GM12878 (cell line): ENCODE data around the gene SHANK1. TPM values are rescaled to one million over a fixed set of nuclear protein-coding genes. Genes with fewer than 3 reads are reported as not detected.

Experiments used
- ATAC-seq: fragments of 200-7000 bp; cut with Tn5 transposase; 3 replicates; pipeline ENCODE4 v1.9.1; 2020; ENCODE audit warnings: mild to moderate bottlenecking, moderate library complexity
- BruUV-seq: library from RNA; stranded (reverse); fragments of 400-500 nt; replicated peaks from 2 replicates; lab custom pipeline; 2021; lab: Mats Ljungman, UMichigan
- CTCF ChIA-PET: fragments of 300-600 bp; sonication (Branson Sonifier 250); formaldehyde crosslinking; extraction: SDS; loops from one replicate; lab custom pipeline; 2021; ENCODE audit warnings: inconsistent platforms; lab: Yijun Ruan, JAX
- POLR2A ChIA-PET: fragments of 350-600 bp; formaldehyde crosslinking; extraction: SDS; loops from one replicate; lab custom pipeline; 2021; ENCODE audit warnings: inconsistent platforms; lab: Charles Lee
- RAD21 ChIA-PET: fragments of 300-600 bp; sonication (Branson Sonifier 250); formaldehyde crosslinking; loops from one replicate; lab custom pipeline; 2023; ENCODE audit warnings: antibody characterized with exemption; ENCODE audit not compliant: unreplicated experiment; lab: Charles Lee
- SMC1A ChIA-PET: fragments of 300-600 bp; sonication (Branson Sonifier 250); formaldehyde crosslinking; loops from one replicate; lab custom pipeline; 2023; ENCODE audit not compliant: unreplicated experiment, uncharacterized antibody; lab: Charles Lee
- DNase-seq: peaks from one replicate; pipeline ENCODE4 v3.0.0-alpha.2; 2011; ENCODE audit warnings: low read depth, low spot score
- FAIRE-seq: peaks from 3 replicates; lab custom pipeline; 2011; peaks lifted over from hg19 to GRCh38; lab: Jason Lieb, UNC
- H2AFZ ChIP-seq: 2 replicates; pipeline ENCODE4 v1.6.0; 2011; ENCODE audit warnings: low read depth, low read length, control low read depth; ENCODE audit not compliant: control insufficient read depth
- H3K27ac ChIP-seq: 2 replicates; pipeline ENCODE4 v1.5.1; 2011; ENCODE audit warnings: control low read depth; ENCODE audit not compliant: control insufficient read depth, insufficient read depth
- H3K27me3 ChIP-seq, 2 experiments: replicated peaks in 1 of 2; 2 replicates each; pipeline versions ENCODE4 v1.6.0 to v1.6.1; 2011; ENCODE audit warnings: low read length in 1 of 2; ENCODE audit not compliant: control insufficient read depth in 2 of 2, insufficient read depth in 2 of 2
- H3K36me3 ChIP-seq, 2 experiments: 2 replicates each; pipeline ENCODE4 v1.5.1; 2011; ENCODE audit warnings: low read length in 1 of 2; ENCODE audit not compliant: control insufficient read depth in 2 of 2, insufficient read depth in 2 of 2
- H3K4me1 ChIP-seq: 2 replicates; pipeline ENCODE4 v1.6.1; 2011; ENCODE audit warnings: mild to moderate bottlenecking, low read length, moderate library complexity, mixed read lengths; ENCODE audit not compliant: control insufficient read depth, insufficient read depth
- H3K4me2 ChIP-seq: 2 replicates; pipeline ENCODE4 v1.6.0; 2011; ENCODE audit warnings: control low read depth; ENCODE audit not compliant: control insufficient read depth, insufficient read depth
- H3K4me3 ChIP-seq: fragments of 200-600 bp; sonication (generic); 2 replicates; pipeline ENCODE4 v1.5.1; 2016
- H3K79me2 ChIP-seq: 2 replicates; pipeline ENCODE4 v1.6.0; 2011; ENCODE audit warnings: low read length; ENCODE audit not compliant: control insufficient read depth, insufficient read depth
- H3K9ac ChIP-seq: 2 replicates; pipeline ENCODE4 v1.8.0; 2011; ENCODE audit warnings: low read length, control low read depth, mixed read lengths; ENCODE audit not compliant: control insufficient read depth, insufficient read depth
- H3K9me3 ChIP-seq: replicated peaks from 3 replicates; pipeline ENCODE4 v1.5.1; 2011; ENCODE audit warnings: mild to moderate bottlenecking, low read length; ENCODE audit not compliant: control insufficient read depth, insufficient read depth
- H4K20me1 ChIP-seq: 2 replicates; pipeline ENCODE4 v1.6.0; 2011; ENCODE audit not compliant: control insufficient read depth, insufficient read depth
- BCL11A ChIP-seq: IDR thresholded peaks from 2 replicates; pipeline ENCODE4 v1.6.1; 2011; ENCODE audit warnings: low read depth, low read length
- IRF3 ChIP-seq: fragments of 450-650 bp; IDR thresholded peaks from 2 replicates; pipeline ENCODE4 v1.6.1; 2014; ENCODE audit warnings: mild to moderate bottlenecking
- MTA2 ChIP-seq: fragments of 450-650 bp; IDR thresholded peaks from 2 replicates; pipeline ENCODE4 v1.6.1; 2016; ENCODE audit warnings: low read depth, mild to moderate bottlenecking, moderate library complexity
- RELB ChIP-seq: fragments of 450-650 bp; IDR thresholded peaks from 2 replicates; pipeline ENCODE4 v1.6.1; 2017; ENCODE audit warnings: low read depth, mild to moderate bottlenecking, moderate library complexity
- WGBS: methylation state at CpG from one replicate; pipeline ENCODE4 v1.1.6; 2016; ENCODE audit warnings: low lambda C conversion rate; ENCODE audit not compliant: insufficient replicate concordance, insufficient coverage; ENCODE audit errors: missing lambda C conversion rate; 5-methylcytosine and 5-hydroxymethylcytosine counted together
- in situ Hi-C: fragments of 300-500 bp; cut with MboI; formaldehyde crosslinking; loops from 9 replicates; pipeline ENCODE4 v1.14.3; 2018; ENCODE audit warnings: mixed read lengths
- intact Hi-C: fragments of 100-400 bp; cut with micrococcal nuclease; formaldehyde crosslinking; loops from one replicate; pipeline ENCODE4 v1.14.2; 2022; ENCODE audit not compliant: unreplicated experiment
- polyA plus RNA-seq, 11 experiments: library from polyadenylated mRNA; depleted of rRNA in 4 of 11; unstranded in 6 of 11; stranded (reverse) in 5 of 11; fragments of >200 nt; fragmentation: Nextera tagmentation in 4 of 11; fragmentation: Illumina TruSeq in 1 of 11; extraction: Ambion mirVana in 4 of 11; extraction: Trizol in 1 of 11; gene quantifications; 1 replicate in 1 of 11; 2 replicates in 10 of 11; pipeline versions ENCODE4 v1.2.1 to v1.2.3, GENCODE V29; 2011 to 2016; ENCODE audit warnings: inconsistent platforms in 2 of 11, missing spikeins in 2 of 11, low read depth in 1 of 11
- total RNA-seq, 4 experiments: library from RNA; depleted of rRNA in 3 of 4; stranded (reverse); fragments of >200 nt in 3 of 4; fragmentation: Illumina TruSeq in 1 of 4; extraction: Trizol in 1 of 4; gene quantifications; 2 replicates each; pipeline versions ENCODE4 v1.2.1 to v1.2.3, GENCODE V29; 2013 to 2021

Gene SHANK1
- total and polyA plus RNA-seq, 10 of the 15 experiments (the other 5 are each of a cell fraction or from before 2014, with no cell fraction given) = not detected

DNA sequence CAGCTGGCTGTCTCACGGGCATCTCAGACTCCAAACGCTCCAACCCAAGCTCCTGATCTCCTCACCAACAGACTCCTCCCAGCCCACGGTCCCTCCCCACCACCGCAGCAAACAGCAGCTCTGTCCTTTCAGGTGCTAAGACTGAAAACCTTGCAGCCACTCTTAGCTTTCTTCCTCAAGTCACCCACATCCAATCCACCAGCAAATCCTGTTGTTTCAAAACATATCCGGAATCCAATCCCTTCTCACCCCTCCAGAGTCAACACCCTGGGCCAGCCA lies 49.6 kb downstream of the SHANK1 start:
- H3K9me3 ChIP-seq = no peaks in the 10 kb centered on the region; the same call in 2 of the 3 replicates
- no peaks in the 10 kb centered on the region for H3K79me2 ChIP-seq
- intact Hi-C loops (no loop called here), in situ Hi-C loops (no loop called here)
- H3K36me3 ChIP-seq = no peaks in the 10 kb centered on the region
- POLR2A ChIA-PET = interaction anchor here (0.9 kb wide), 1 partner anchor 9 kb away, joined by 4 read pairs; no protein-coding TSS in a partner anchor
- H3K27ac ChIP-seq = no peak overlapping the region
- H3K27me3 ChIP-seq = peaks cover 4 to 6% of the 10 kb centered on the region in 2 experiments
- TF ChIP-seq BCL11A = no peak
- no peak for TF ChIP-seq MTA2
- no peak for TF ChIP-seq RELB
- no peak for TF ChIP-seq IRF3
- no peak overlapping the region for H3K4me3 ChIP-seq
- ATAC-seq (no peak), DNase-seq (no peak), FAIRE-seq (no peak)
- SMC1A ChIA-PET = interaction anchor here (0.8 to 1.6 kb wide), 6 partner anchors 44 to 256 kb away, joined by 3 to 5 read pairs (median 3); no protein-coding TSS in a partner anchor
- CTCF ChIA-PET = interaction anchor here (0.7 to 4.0 kb wide), 7 partner anchors 10 to 313 kb away, joined by 3 to 22 read pairs (median 4); no protein-coding TSS in a partner anchor
- WGBS = 0% methylated on average over 5 of the region's 5 CpGs
- RAD21 ChIA-PET = interaction anchor here (2.3 kb wide), 1 partner anchor 252 kb away, joined by 12 read pairs; no protein-coding TSS in a partner anchor
- H3K4me1 ChIP-seq = no peaks in the 10 kb centered on the region
- no TSS peak for BruUV-seq
- H4K20me1 ChIP-seq = no peaks in the 10 kb centered on the region
- H3K4me2 ChIP-seq = no peak overlapping the region
- no peak overlapping the region for H3K9ac ChIP-seq
- no peak overlapping the region for H2AFZ ChIP-seq
